Suprapubic skin (tissue), 4 donors: ENCODE data around the gene MMP24. TPM values are rescaled to one million over a fixed set of nuclear protein-coding genes. Genes with fewer than 3 reads are reported as not detected.
"Not testable (repeated sequence)": the region's sequence is repeated elsewhere in the genome, so short reads cannot be mapped to it uniquely, and the experiment has no call there.

Experiments used
- DNase-seq, 2 donors: peaks; one replicate each; pipeline ENCODE4 v3.0.0-alpha.2; 2019; ENCODE audit warnings: low spot score in 2 of 2
- H3K27ac ChIP-seq: fragments of 200-600 bp; sonication (generic); one replicate; pipeline ENCODE4 v1.5.1; 2019
- H3K27me3 ChIP-seq: fragments of 200-600 bp; sonication (generic); one replicate; pipeline ENCODE4 v1.5.1; 2019
- H3K36me3 ChIP-seq: fragments of 200-600 bp; sonication (generic); one replicate; pipeline ENCODE4 v1.5.1; 2019
- H3K4me1 ChIP-seq: fragments of 200-600 bp; sonication (generic); one replicate; pipeline ENCODE4 v1.5.1; 2019
- H3K4me3 ChIP-seq: fragments of 200-600 bp; sonication (generic); one replicate; pipeline ENCODE4 v1.5.1; 2019; ENCODE audit warnings: mild to moderate bottlenecking
- H3K9me3 ChIP-seq: fragments of 200-600 bp; sonication (generic); one replicate; pipeline ENCODE4 v1.5.1; 2019
- CTCF ChIP-seq, 2 donors: fragments of 200-600 bp in 1 of 2; fragments of 450-650 bp in 1 of 2; sonication (generic) in 1 of 2; IDR thresholded peaks; one replicate each; pipeline ENCODE4 v1.5.1; 2016 to 2019; ENCODE audit warnings: antibody characterized with exemption in 2 of 2, mild to moderate bottlenecking in 1 of 2, moderate library complexity in 1 of 2
- EP300 ChIP-seq: sonication (generic); formaldehyde crosslinking; IDR thresholded peaks from one replicate; pipeline ENCODE4 v1.6.1; 2017; ENCODE audit warnings: antibody characterized with exemption
- POLR2A ChIP-seq, 2 donors: fragments of 450-650 bp; IDR thresholded peaks; one replicate each; pipeline ENCODE4 v1.6.1; 2017; ENCODE audit warnings: antibody characterized with exemption in 2 of 2, mild to moderate bottlenecking in 2 of 2, moderate library complexity in 2 of 2
- POLR2AphosphoS5 ChIP-seq, 3 donors: sonication (generic); formaldehyde crosslinking; IDR thresholded peaks; one replicate each; pipeline ENCODE4 v1.6.1; 2017; ENCODE audit warnings: antibody characterized with exemption in 3 of 3
- WGBS: methylation state at CpG from one replicate; pipeline ENCODE4 v1.1.5; 2018; 5-methylcytosine and 5-hydroxymethylcytosine counted together
- total RNA-seq, 4 donors: library from RNA; depleted of rRNA; stranded (reverse); fragments of >200 nt; gene quantifications; one replicate each; pipeline ENCODE4 v1.1.0, GENCODE V29; 2016

Gene MMP24
- total RNA-seq, 4 donors from 2014 or later = 0.16 to 0.47 (median 0.44) TPM; not detected in 1

GRCh38 chr20:35196313-35196712, 30.2 kb upstream of the MMP24 start:
- TF ChIP-seq POLR2AphosphoS5 (IDR thresholded peaks at IDR 0.05) (no peak), EP300 (no peak), POLR2A (IDR thresholded peaks at IDR 0.05) (no peak), CTCF (IDR thresholded peaks at IDR 0.05) (no peak)
- Histone ChIP-seq H3K27me3 (no peaks in the 10 kb centered on the region), H3K36me3 (no peaks in the 10 kb centered on the region), H3K4me3 (no peak overlapping the region), H3K27ac (no peak overlapping the region), H3K9me3 (peaks cover 10% of the 10 kb centered on the region), H3K4me1 (no peaks in the 10 kb centered on the region)
- no peak for DNase-seq

GRCh38 chr20:35199740-35200139, 26.8 kb upstream of the MMP24 start:
- DNase-seq = no peak
- no peak overlapping the region for H3K4me3 ChIP-seq
- H3K9me3 ChIP-seq = peaks cover 10% of the 10 kb centered on the region
- H3K27me3 ChIP-seq = no peaks in the 10 kb centered on the region
- TF ChIP-seq EP300 (no peak), POLR2AphosphoS5 (IDR thresholded peaks at IDR 0.05) (no peak), CTCF (IDR thresholded peaks at IDR 0.05) (no peak), POLR2A (IDR thresholded peaks at IDR 0.05) (no peak)
- no peaks in the 10 kb centered on the region for H3K4me1 ChIP-seq
- no peak overlapping the region for H3K27ac ChIP-seq
- no peaks in the 10 kb centered on the region for H3K36me3 ChIP-seq

- Histone ChIP-seq H3K27ac (no peak overlapping the region), H3K4me1 (no peaks in the 10 kb centered on the region), H3K4me3 (no peak overlapping the region), H3K36me3 (no peaks in the 10 kb centered on the region), H3K9me3 (peaks cover 10% of the 10 kb centered on the region), H3K27me3 (no peaks in the 10 kb centered on the region)
- DNase-seq = no peak
- 76% methylated on average over 1 of the region's 1 CpG for WGBS
- TF ChIP-seq POLR2A (IDR thresholded peaks at IDR 0.05) (no peak), EP300 (no peak), CTCF (IDR thresholded peaks at IDR 0.05) (no peak), POLR2AphosphoS5 (IDR thresholded peaks at IDR 0.05) (no peak)
Observed at GRCh38 chr20:35200267-35200666, 26.2 kb upstream of the MMP24 start.

GRCh38 chr20:35201467-35201866, 25.0 kb upstream of the MMP24 start:
- peaks cover 10% of the 10 kb centered on the region for H3K9me3 ChIP-seq
- H3K27me3 ChIP-seq, DNase-seq, H3K27ac ChIP-seq, H3K4me3 ChIP-seq, H3K4me1 ChIP-seq, H3K36me3 ChIP-seq: not testable (repeated sequence)
- WGBS = 93% methylated on average over 5 of the region's 5 CpGs

- Histone ChIP-seq H3K9me3 (no peaks in the 10 kb centered on the region), H3K4me1 (peaks cover 6% of the 10 kb centered on the region), H3K27ac (no peak overlapping the region), H3K4me3 (no peak overlapping the region), H3K36me3 (no peaks in the 10 kb centered on the region), H3K27me3 (no peaks in the 10 kb centered on the region)
- DNase-seq = no peak
- TF ChIP-seq POLR2A (IDR thresholded peaks at IDR 0.05) (no peak), CTCF (IDR thresholded peaks at IDR 0.05) (no peak), EP300 (no peak), POLR2AphosphoS5 (IDR thresholded peaks at IDR 0.05) (no peak)
- 88% methylated on average over 1 of the region's 1 CpG for WGBS
Observed at GRCh38 chr20:35206802-35207201, 19.7 kb upstream of the MMP24 start.

- Histone ChIP-seq H3K27ac (peak overlapping the region; percentile 63), H3K36me3 (no peaks in the 10 kb centered on the region), H3K4me3 (no peak overlapping the region), H3K4me1 (peaks cover 6% of the 10 kb centered on the region), H3K27me3 (no peaks in the 10 kb centered on the region), H3K9me3 (no peaks in the 10 kb centered on the region)
- TF ChIP-seq CTCF (IDR thresholded peaks at IDR 0.05) (peak; percentile 51 to 87), POLR2AphosphoS5 (IDR thresholded peaks at IDR 0.05) (no peak)
- WGBS = 37% methylated on average over 8 of the region's 8 CpGs
- DNase-seq = peak; percentile 81 to 86
Observed at GRCh38 chr20:35207950-35208611, 18.4 kb upstream of the MMP24 start.
